ENCODE measurements around the gene OTUD1. TPM values are rescaled to one million over a fixed set of nuclear protein-coding genes. Genes with fewer than 3 reads are reported as not detected.

Gene OTUD1
- total RNA-seq, 6 experiments from 2014 or later: 3.6 to 4.9 (median 4.0) TPM

GRCh38 chr10:23404461-23404980, 34.4 kb upstream of the OTUD1 start:
- H3K36me3 Mint-ChIP-seq (ENCODE audit: low read depth): no peaks in the 10 kb centered on the region
- H3K4me3 Mint-ChIP-seq: no peak overlapping the region
- DNase-seq: peak; percentile 18
- H3K9me3 Mint-ChIP-seq: no peaks in the 10 kb centered on the region
- H3K4me1 Mint-ChIP-seq (ENCODE audit: low read depth): peaks cover 32% of the 10 kb centered on the region
- peaks cover 8% of the 10 kb centered on the region; the same call in 1 of the 2 replicates for H3K27me3 Mint-ChIP-seq (ENCODE audit: insufficient read depth)
- TF ChIP-seq CTCF (IDR thresholded peaks at IDR 0.05): no peak
- H3K27ac Mint-ChIP-seq: no peak overlapping the region

GRCh38 chr10:23405540-23405939, 33.3 kb upstream of the OTUD1 start:
- Mint-ChIP-seq H3K4me1 (ENCODE audit: low read depth) (peaks cover 22% of the 10 kb centered on the region), H3K9me3 (no peaks in the 10 kb centered on the region), H3K27me3 (ENCODE audit: insufficient read depth) (peaks cover 8% of the 10 kb centered on the region; the same call in 1 of the 2 replicates), H3K4me3 (no peak overlapping the region), H3K27ac (no peak overlapping the region), H3K36me3 (ENCODE audit: low read depth) (no peaks in the 10 kb centered on the region)
- TF ChIP-seq CTCF (IDR thresholded peaks at IDR 0.05): no peak
- DNase-seq: no peak

- TF ChIP-seq CTCF (IDR thresholded peaks at IDR 0.05): no peak
- H3K9me3 Mint-ChIP-seq: no peaks in the 10 kb centered on the region
- DNase-seq: no peak
- H3K4me3 Mint-ChIP-seq: no peak overlapping the region
- peaks cover 15% of the 10 kb centered on the region for H3K4me1 Mint-ChIP-seq (ENCODE audit: low read depth)
- no peaks in the 10 kb centered on the region for H3K36me3 Mint-ChIP-seq (ENCODE audit: low read depth)
- peaks cover 8% of the 10 kb centered on the region; the same call in 1 of the 2 replicates for H3K27me3 Mint-ChIP-seq (ENCODE audit: insufficient read depth)
- no peak overlapping the region for H3K27ac Mint-ChIP-seq
Observed at GRCh38 chr10:23406409-23406808, 32.5 kb upstream of the OTUD1 start.

GRCh38 chr10:23408330-23408976, 30.4 kb upstream of the OTUD1 start:
- H3K27me3 Mint-ChIP-seq (ENCODE audit: insufficient read depth): peaks cover 8% of the 10 kb centered on the region; the same call in 1 of the 2 replicates
- peak; percentile 45 for DNase-seq
- H3K36me3 Mint-ChIP-seq (ENCODE audit: low read depth): no peaks in the 10 kb centered on the region
- no peak overlapping the region for H3K4me3 Mint-ChIP-seq
- TF ChIP-seq CTCF (IDR thresholded peaks at IDR 0.05): no peak
- no peaks in the 10 kb centered on the region for H3K9me3 Mint-ChIP-seq
- H3K4me1 Mint-ChIP-seq (ENCODE audit: low read depth): peaks cover 23% of the 10 kb centered on the region
- no peak overlapping the region for H3K27ac Mint-ChIP-seq

GRCh38 chr10:23412223-23412622, 26.7 kb upstream of the OTUD1 start:
- no peak overlapping the region for H3K27ac Mint-ChIP-seq
- TF ChIP-seq CTCF (IDR thresholded peaks at IDR 0.05): no peak

More at GRCh38 chr10:23412223-23412622, 26.7 kb upstream of the OTUD1 start:
- no peaks in the 10 kb centered on the region for H3K9me3 Mint-ChIP-seq
- peak; percentile 31 for DNase-seq
- no peaks in the 10 kb centered on the region for H3K36me3 Mint-ChIP-seq (ENCODE audit: low read depth)
- H3K27me3 Mint-ChIP-seq (ENCODE audit: insufficient read depth): peaks cover 4% of the 10 kb centered on the region
- peaks cover 13% of the 10 kb centered on the region for H3K4me1 Mint-ChIP-seq (ENCODE audit: low read depth)
- H3K4me3 Mint-ChIP-seq: no peak overlapping the region

Measured in HFFc6 (cell line).